HCT116 (cell line): ENCODE data around the gene ZNF618. TPM values are rescaled to one million over a fixed set of nuclear protein-coding genes. Genes with fewer than 3 reads are reported as not detected.

Source experiments
- ATAC-seq: fragments of 200-7000 bp; cut with Tn5 transposase; 2 replicates; pipeline ENCODE4 v1.9.1; 2020; ENCODE audit warnings: mild to moderate bottlenecking, moderate library complexity
- BruUV-seq: library from RNA; stranded (reverse); fragments of 400-500 nt; replicated peaks from 2 replicates; lab custom pipeline; 2021; lab: Mats Ljungman, UMichigan
- CTCF ChIA-PET: fragments of 300-600 bp; sonication (Branson Sonifier 250); formaldehyde crosslinking; loops from one replicate; lab custom pipeline; 2021; ENCODE audit warnings: antibody characterized with exemption; lab: Charles Lee
- POLR2A ChIA-PET: fragments of 300-600, 350-600 bp; sonication (Branson Sonifier 250); formaldehyde crosslinking; loops from one replicate; lab custom pipeline; 2021; ENCODE audit warnings: antibody characterized with exemption; lab: Charles Lee
- RAD21 ChIA-PET, 2 experiments: fragments of 300-600 bp; sonication (Branson Sonifier 250); formaldehyde crosslinking; loops; one replicate each; lab custom pipeline; 2023; ENCODE audit warnings: low total read pairs in 2 of 2; ENCODE audit not compliant: uncharacterized antibody in 2 of 2, unreplicated experiment in 2 of 2, low non-redundant PET in 1 of 2; lab: Charles Lee
- DNase-seq: peaks from one replicate; pipeline ENCODE4 v3.0.0-alpha.2; 2010; ENCODE audit warnings: low read depth, low spot score
- H2AFZ ChIP-seq: fragments of 200-600 bp; shearing (Covaris generic), sonication (generic); 2 replicates; pipeline ENCODE4 v1.6.1; 2017; ENCODE audit warnings: low read depth, mixed run types, mixed read lengths, antibody characterized with exemption, low read length; ENCODE audit not compliant: poor library complexity, severe bottlenecking
- H3K27ac ChIP-seq: 2 replicates; pipeline ENCODE4 v1.5.1; 2012; ENCODE audit warnings: low read depth, low read length
- H3K27me3 ChIP-seq: fragments of 200-600 bp; sonication (generic); 2 replicates; pipeline ENCODE4 v1.6.1; 2016; ENCODE audit warnings: mixed run types, low read length, mixed read lengths; ENCODE audit not compliant: insufficient read depth
- H3K36me3 ChIP-seq, 2 experiments: fragments of 200-500 bp in 1 of 2; fragments of 200-600 bp in 1 of 2; sonication (Bioruptor generic) in 1 of 2; sonication (generic) in 1 of 2; 2 replicates each; pipeline versions ENCODE4 v1.5.1 to v1.6.1; 2014 to 2016; ENCODE audit warnings: low read length in 2 of 2, inconsistent platforms in 1 of 2, mixed read lengths in 1 of 2, mixed run types in 1 of 2; ENCODE audit not compliant: insufficient read depth in 2 of 2, control insufficient read depth in 1 of 2
- H3K4me1 ChIP-seq, 2 experiments: fragments of 200-600 bp in 1 of 2; sonication (generic) in 1 of 2; 2 replicates each; pipeline versions ENCODE4 v1.5.1 to v1.6.1; 2012 to 2017; ENCODE audit warnings: low read length in 2 of 2, inconsistent platforms in 1 of 2, mild to moderate bottlenecking in 1 of 2, mixed read lengths in 1 of 2, mixed run types in 1 of 2, moderate library complexity in 1 of 2; ENCODE audit not compliant: insufficient read depth in 2 of 2, control insufficient read depth in 1 of 2
- H3K4me2 ChIP-seq: fragments of 200-600 bp; sonication (generic); 2 replicates; pipeline ENCODE4 v1.6.1; 2017; ENCODE audit warnings: mixed run types, low read length, mixed read lengths
- H3K4me3 ChIP-seq, 2 experiments: fragments of 200-600 bp in 1 of 2; sonication (generic) in 1 of 2; replicated peaks in 1 of 2; 2 replicates each; pipeline ENCODE4 v1.5.1; 2011 to 2016; ENCODE audit warnings: low read length in 2 of 2, control low read depth in 1 of 2, low read depth in 1 of 2, mild to moderate bottlenecking in 1 of 2, mixed read lengths in 1 of 2, mixed run types in 1 of 2
- H3K79me2 ChIP-seq: fragments of 200-600 bp; sonication (generic); 2 replicates; pipeline ENCODE4 v1.6.1; 2017; ENCODE audit warnings: mild to moderate bottlenecking, mixed run types, low read length, moderate library complexity, mixed read lengths; ENCODE audit not compliant: insufficient read depth
- H3K9ac ChIP-seq: fragments of 200-600 bp; sonication (generic); 2 replicates; pipeline ENCODE4 v1.6.1; 2016; ENCODE audit warnings: low read length, mixed read lengths
- H3K9me2 ChIP-seq: fragments of 200-600 bp; sonication (generic), shearing (Covaris generic); 2 replicates; pipeline ENCODE4 v1.6.1; 2017; ENCODE audit warnings: mixed run types, mild to moderate bottlenecking, moderate library complexity; ENCODE audit not compliant: insufficient read depth
- H3K9me3 ChIP-seq, 2 experiments: fragments of 200-500 bp in 1 of 2; fragments of 200-600 bp in 1 of 2; sonication (Bioruptor generic) in 1 of 2; sonication (generic) in 1 of 2; 2 replicates each; pipeline ENCODE4 v1.6.1; 2014 to 2017; ENCODE audit warnings: low read length in 2 of 2, mixed read lengths in 2 of 2, inconsistent platforms in 1 of 2, low read depth in 1 of 2, mild to moderate bottlenecking in 1 of 2, mixed run types in 1 of 2, moderate library complexity in 1 of 2; ENCODE audit not compliant: control insufficient read depth in 1 of 2, insufficient read depth in 1 of 2
- H4K20me1 ChIP-seq: fragments of 200-600 bp; sonication (generic), shearing (Covaris generic); 2 replicates; pipeline ENCODE4 v1.6.1; 2017; ENCODE audit warnings: mixed run types, mild to moderate bottlenecking, moderate library complexity; ENCODE audit not compliant: insufficient read depth
- CBX3 ChIP-seq: IDR thresholded peaks from 2 replicates; pipeline ENCODE4 v1.6.1; 2012; ENCODE audit warnings: low read depth
- CEBPB ChIP-seq: IDR thresholded peaks from 2 replicates; pipeline ENCODE4 v1.6.1; 2012; ENCODE audit warnings: low read depth
- POLR2A ChIP-seq: IDR thresholded peaks from 2 replicates; pipeline ENCODE4 v1.7.0; 2011; ENCODE audit warnings: borderline replicate concordance; ENCODE audit not compliant: insufficient read depth, insufficient read length; ENCODE audit errors: extremely low read depth
- RAD21 ChIP-seq: IDR thresholded peaks from 2 replicates; pipeline ENCODE4 v1.6.1; 2012; ENCODE audit warnings: low read depth, mild to moderate bottlenecking
- SIN3A ChIP-seq: IDR thresholded peaks from 2 replicates; pipeline ENCODE4 v1.6.1; 2012; ENCODE audit warnings: low read depth
- intact Hi-C: fragments of 100-400 bp; cut with micrococcal nuclease; formaldehyde crosslinking; loops from 2 replicates; pipeline ENCODE4 v1.10.0; 2022
- total RNA-seq: library from RNA; stranded (reverse); gene quantifications from one replicate; pipeline ENCODE4 v1.2.1, GENCODE V29; 2021; ENCODE audit not compliant: unreplicated experiment
- TF ChIP-seq, protein P1 (sequence below): IDR thresholded peaks from 2 replicates; pipeline ENCODE4 v1.6.1; 2012
- TF ChIP-seq, protein P2 (sequence below): IDR thresholded peaks from 2 replicates; pipeline ENCODE4 v1.6.1; 2012; ENCODE audit warnings: low read depth
- TF ChIP-seq, protein P3 (sequence below), 3 experiments: fragments of 200-600 bp in 1 of 3; sonication (generic) in 1 of 3; IDR thresholded peaks in 2 of 3; conservative IDR thresholded peaks in 1 of 3; 2 replicates each; pipeline ENCODE4 v1.5.1; 2012 to 2017; ENCODE audit warnings: low read depth in 2 of 3, low read length in 2 of 3, antibody characterized with exemption in 1 of 3, borderline replicate concordance in 1 of 3, control low read depth in 1 of 3, mild to moderate bottlenecking in 1 of 3, mixed read lengths in 1 of 3, mixed run types in 1 of 3, moderate library complexity in 1 of 3; ENCODE audit not compliant: insufficient read depth in 1 of 3

ZNF618 gene
- total RNA-seq, 1 experiment from 2014 or later: 13.5 TPM

DNA sequence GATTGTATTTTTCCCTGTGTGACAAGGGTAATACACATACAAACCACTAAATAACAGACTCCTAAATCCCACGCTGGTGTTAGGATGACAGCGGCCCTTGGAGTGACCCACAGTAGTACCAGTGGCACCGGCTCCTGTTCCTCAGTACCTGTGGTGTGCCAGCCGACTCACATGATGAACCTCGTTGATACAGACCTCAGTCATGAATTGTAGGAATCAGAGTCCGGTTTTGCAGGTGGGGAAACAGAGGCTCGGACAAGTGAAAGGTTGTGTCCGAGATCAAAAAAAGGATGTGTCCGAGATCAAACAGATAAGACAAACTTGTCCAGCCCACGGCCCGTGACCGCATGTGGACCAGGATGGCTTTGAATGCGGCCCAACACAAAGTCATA is 124.0 kb downstream of the ZNF618 start:
- intact Hi-C loops: no loop called here
- no TSS peak for BruUV-seq
- H3K9me3 ChIP-seq: no peaks in the 10 kb centered on the region
- H3K36me3 ChIP-seq: no peaks in the 10 kb centered on the region
- no peak overlapping the region for H2AFZ ChIP-seq
- H3K27me3 ChIP-seq: no peaks in the 10 kb centered on the region
- no peaks in the 10 kb centered on the region for H3K79me2 ChIP-seq
- ChIA-PET RAD21 (no interaction called here), POLR2A (no interaction called here)
- H3K4me1 ChIP-seq: no peaks in the 10 kb centered on the region
- H3K4me2 ChIP-seq: no peak overlapping the region
- TF ChIP-seq, protein P1, sequence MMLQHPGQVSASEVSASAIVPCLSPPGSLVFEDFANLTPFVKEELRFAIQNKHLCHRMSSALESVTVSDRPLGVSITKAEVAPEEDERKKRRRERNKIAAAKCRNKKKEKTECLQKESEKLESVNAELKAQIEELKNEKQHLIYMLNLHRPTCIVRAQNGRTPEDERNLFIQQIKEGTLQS: no peak
- TF ChIP-seq, protein P2, sequence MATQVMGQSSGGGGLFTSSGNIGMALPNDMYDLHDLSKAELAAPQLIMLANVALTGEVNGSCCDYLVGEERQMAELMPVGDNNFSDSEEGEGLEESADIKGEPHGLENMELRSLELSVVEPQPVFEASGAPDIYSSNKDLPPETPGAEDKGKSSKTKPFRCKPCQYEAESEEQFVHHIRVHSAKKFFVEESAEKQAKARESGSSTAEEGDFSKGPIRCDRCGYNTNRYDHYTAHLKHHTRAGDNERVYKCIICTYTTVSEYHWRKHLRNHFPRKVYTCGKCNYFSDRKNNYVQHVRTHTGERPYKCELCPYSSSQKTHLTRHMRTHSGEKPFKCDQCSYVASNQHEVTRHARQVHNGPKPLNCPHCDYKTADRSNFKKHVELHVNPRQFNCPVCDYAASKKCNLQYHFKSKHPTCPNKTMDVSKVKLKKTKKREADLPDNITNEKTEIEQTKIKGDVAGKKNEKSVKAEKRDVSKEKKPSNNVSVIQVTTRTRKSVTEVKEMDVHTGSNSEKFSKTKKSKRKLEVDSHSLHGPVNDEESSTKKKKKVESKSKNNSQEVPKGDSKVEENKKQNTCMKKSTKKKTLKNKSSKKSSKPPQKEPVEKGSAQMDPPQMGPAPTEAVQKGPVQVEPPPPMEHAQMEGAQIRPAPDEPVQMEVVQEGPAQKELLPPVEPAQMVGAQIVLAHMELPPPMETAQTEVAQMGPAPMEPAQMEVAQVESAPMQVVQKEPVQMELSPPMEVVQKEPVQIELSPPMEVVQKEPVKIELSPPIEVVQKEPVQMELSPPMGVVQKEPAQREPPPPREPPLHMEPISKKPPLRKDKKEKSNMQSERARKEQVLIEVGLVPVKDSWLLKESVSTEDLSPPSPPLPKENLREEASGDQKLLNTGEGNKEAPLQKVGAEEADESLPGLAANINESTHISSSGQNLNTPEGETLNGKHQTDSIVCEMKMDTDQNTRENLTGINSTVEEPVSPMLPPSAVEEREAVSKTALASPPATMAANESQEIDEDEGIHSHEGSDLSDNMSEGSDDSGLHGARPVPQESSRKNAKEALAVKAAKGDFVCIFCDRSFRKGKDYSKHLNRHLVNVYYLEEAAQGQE: no peak
- TF ChIP-seq POLR2A: no peak
- TF ChIP-seq, all 23 proteins: peak for 0
- no peaks in the 10 kb centered on the region for H4K20me1 ChIP-seq
- no peak for DNase-seq
- H3K9me2 ChIP-seq: no peaks in the 10 kb centered on the region
- no peak overlapping the region for H3K9ac ChIP-seq
- H3K4me3 ChIP-seq: no peak overlapping the region
- no peak for ATAC-seq
- CTCF ChIA-PET: no interaction called here
- H3K27ac ChIP-seq: no peak overlapping the region

DNA sequence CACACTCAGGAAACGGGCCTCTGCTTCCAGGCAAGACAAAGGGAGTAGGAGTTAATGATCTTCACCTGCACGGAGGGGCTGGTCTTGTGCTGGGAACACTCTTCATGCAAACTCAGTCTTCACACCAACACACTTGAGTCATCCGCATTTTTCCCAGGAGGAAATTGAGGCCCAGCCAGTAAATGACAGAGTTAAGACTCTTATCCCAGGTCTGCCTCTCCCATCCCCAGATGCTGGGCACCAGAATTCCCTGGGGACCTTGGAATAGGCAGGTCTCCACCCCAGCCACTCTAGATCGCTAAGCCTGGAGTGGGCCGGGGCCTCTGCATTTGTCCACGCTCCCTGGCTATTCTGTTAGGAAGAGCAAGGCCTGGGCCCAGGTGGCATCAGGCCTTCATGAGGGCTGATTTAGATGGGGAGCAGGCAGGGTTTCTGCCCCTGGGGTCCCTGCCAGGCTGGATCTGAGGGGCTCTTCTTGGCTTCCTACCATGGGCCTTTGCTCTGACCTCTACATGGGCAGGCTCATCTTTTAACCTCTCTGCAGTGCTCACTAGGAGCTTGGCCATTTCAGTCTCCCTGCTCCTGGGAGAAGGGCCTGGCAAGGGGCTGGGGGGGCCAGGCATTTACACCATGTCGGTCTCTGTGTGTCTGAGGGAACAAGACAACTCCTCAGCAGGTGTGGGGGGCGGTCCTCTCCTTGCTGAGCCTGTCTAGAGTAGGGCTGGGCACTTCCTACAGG is 124.7 kb downstream of the ZNF618 start:
- H3K79me2 ChIP-seq: no peaks in the 10 kb centered on the region
- intact Hi-C loops: no loop called here
- BruUV-seq: no TSS peak
- TF ChIP-seq CEBPB (no peak), SIN3A (no peak), POLR2A (no peak), CBX3 (no peak), RAD21 (no peak)
- TF ChIP-seq, protein P1: no peak
- TF ChIP-seq, protein P2: no peak
- TF ChIP-seq, protein P3, sequence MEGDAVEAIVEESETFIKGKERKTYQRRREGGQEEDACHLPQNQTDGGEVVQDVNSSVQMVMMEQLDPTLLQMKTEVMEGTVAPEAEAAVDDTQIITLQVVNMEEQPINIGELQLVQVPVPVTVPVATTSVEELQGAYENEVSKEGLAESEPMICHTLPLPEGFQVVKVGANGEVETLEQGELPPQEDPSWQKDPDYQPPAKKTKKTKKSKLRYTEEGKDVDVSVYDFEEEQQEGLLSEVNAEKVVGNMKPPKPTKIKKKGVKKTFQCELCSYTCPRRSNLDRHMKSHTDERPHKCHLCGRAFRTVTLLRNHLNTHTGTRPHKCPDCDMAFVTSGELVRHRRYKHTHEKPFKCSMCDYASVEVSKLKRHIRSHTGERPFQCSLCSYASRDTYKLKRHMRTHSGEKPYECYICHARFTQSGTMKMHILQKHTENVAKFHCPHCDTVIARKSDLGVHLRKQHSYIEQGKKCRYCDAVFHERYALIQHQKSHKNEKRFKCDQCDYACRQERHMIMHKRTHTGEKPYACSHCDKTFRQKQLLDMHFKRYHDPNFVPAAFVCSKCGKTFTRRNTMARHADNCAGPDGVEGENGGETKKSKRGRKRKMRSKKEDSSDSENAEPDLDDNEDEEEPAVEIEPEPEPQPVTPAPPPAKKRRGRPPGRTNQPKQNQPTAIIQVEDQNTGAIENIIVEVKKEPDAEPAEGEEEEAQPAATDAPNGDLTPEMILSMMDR (IDR thresholded peaks at IDR 0.05 in 2 of 3, conservative IDR thresholded peaks at IDR 0.05 in 1 of 3; ENCODE audit: borderline replicate concordance in 1 of 3, insufficient read depth in 1 of 3, low read depth in 2 of 3, low read length in 2 of 3): no peak

More for the DNA sequence above, 124.7 kb downstream of the ZNF618 start:
- Histone ChIP-seq H3K4me2 (no peak overlapping the region), H2AFZ (no peak overlapping the region), H3K27me3 (no peaks in the 10 kb centered on the region), H3K4me3 (no peak overlapping the region), H4K20me1 (no peaks in the 10 kb centered on the region), H3K36me3 (no peaks in the 10 kb centered on the region), H3K9ac (no peak overlapping the region), H3K27ac (no peak overlapping the region), H3K9me2 (no peaks in the 10 kb centered on the region), H3K9me3 (no peaks in the 10 kb centered on the region), H3K4me1 (no peaks in the 10 kb centered on the region)
- CTCF ChIA-PET: no interaction called here
- DNase-seq (no peak), ATAC-seq (no peak)
- RAD21 ChIA-PET: no interaction called here
- POLR2A ChIA-PET: no interaction called here
